H1 (cell line): ENCODE measurements around the gene SECISBP2.

ENCODE experiments used
- CEBPB ChIP-seq: IDR thresholded peaks from 2 replicates; pipeline ENCODE4 v1.6.1; 2012; ENCODE audit warnings: low read depth, low read length
- CTBP2 ChIP-seq: IDR thresholded peaks from 2 replicates; pipeline ENCODE4 v1.7.0; 2011; ENCODE audit warnings: borderline replicate concordance, mild to moderate bottlenecking, moderate library complexity, mixed read lengths, low read length; ENCODE audit not compliant: insufficient read depth, insufficient read length
- CTCF ChIP-seq, 3 experiments: IDR thresholded peaks; 1 replicate in 2 of 3; 2 replicates in 1 of 3; pipeline versions ENCODE4 v1.5.1 to v1.6.1; 2011; ENCODE audit warnings: low read length in 3 of 3, mild to moderate bottlenecking in 3 of 3, inconsistent platforms in 2 of 3, low read depth in 1 of 3, moderate library complexity in 1 of 3; ENCODE audit not compliant: insufficient read depth in 1 of 3; ENCODE audit errors: control extremely low read depth in 1 of 3
- NRF1 ChIP-seq: IDR thresholded peaks from 2 replicates; pipeline ENCODE4 v1.6.1; 2011; ENCODE audit warnings: mild to moderate bottlenecking, low read depth, low read length, improper control_type of control experiment
- POLR2A ChIP-seq, 2 experiments: IDR thresholded peaks; 1 replicate in 1 of 2; 2 replicates in 1 of 2; pipeline ENCODE4 v1.6.1; 2011; ENCODE audit warnings: low read depth in 2 of 2, low read length in 2 of 2, mild to moderate bottlenecking in 2 of 2; ENCODE audit errors: control extremely low read depth in 1 of 2
- POLR2AphosphoS5 ChIP-seq: IDR thresholded peaks from 2 replicates; pipeline ENCODE4 v1.6.1; 2011; ENCODE audit warnings: low read depth, low read length
- RFX5 ChIP-seq: IDR thresholded peaks from 2 replicates; pipeline ENCODE4 v1.6.1; 2011; ENCODE audit warnings: low read depth, low read length, improper control_type of control experiment, borderline replicate concordance
- TCF12 ChIP-seq: IDR thresholded peaks from 2 replicates; pipeline ENCODE4 v1.6.1; 2011; ENCODE audit warnings: low read depth, mild to moderate bottlenecking, low read length
- ZNF274 ChIP-seq: IDR thresholded peaks from 2 replicates; pipeline ENCODE4 v1.7.0; 2012; ENCODE audit warnings: low read length, borderline replicate concordance; ENCODE audit errors: extremely low read depth
- TF ChIP-seq, protein P1 (sequence below): IDR thresholded peaks from 2 replicates; pipeline ENCODE4 v1.6.1; 2011; ENCODE audit warnings: low read length, improper control_type of control experiment

DNA sequence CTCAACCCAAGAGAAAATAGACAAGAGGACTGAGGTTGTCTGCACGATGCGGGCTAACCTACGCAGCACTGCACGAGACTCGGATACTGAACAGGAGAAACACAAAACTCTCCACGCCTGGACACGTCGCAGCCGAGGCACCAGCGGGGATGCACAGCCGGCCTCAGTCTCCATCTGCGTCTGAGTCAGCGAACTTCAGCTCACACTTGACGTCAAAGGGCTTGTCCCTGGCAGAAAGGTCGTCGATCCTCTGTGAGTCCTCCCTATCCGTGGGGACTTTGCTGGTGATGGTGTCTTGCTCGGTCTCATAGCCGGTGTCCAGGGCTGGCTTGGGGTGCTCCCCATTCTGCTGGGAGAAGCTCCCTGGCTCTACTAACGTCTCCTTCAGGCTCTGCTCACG lies 60.2 kb downstream of the SECISBP2 start:
- no peak for TF ChIP-seq POLR2AphosphoS5
- TF ChIP-seq POLR2A (IDR thresholded peaks at IDR 0.05; ENCODE audit: control extremely low read depth in 1 of 2, low read depth in 2 of 2, low read length in 2 of 2), result no peak
- no peak for TF ChIP-seq CTCF (IDR thresholded peaks at IDR 0.05; ENCODE audit: control extremely low read depth in 1 of 3, insufficient read depth in 1 of 3, low read depth in 1 of 3, low read length in 3 of 3)
- no peak for TF ChIP-seq CEBPB
- TF ChIP-seq RFX5, result no peak
- TF ChIP-seq NRF1, result no peak
- TF ChIP-seq ZNF274, result no peak
- TF ChIP-seq TCF12, result no peak
- TF ChIP-seq, protein P1, sequence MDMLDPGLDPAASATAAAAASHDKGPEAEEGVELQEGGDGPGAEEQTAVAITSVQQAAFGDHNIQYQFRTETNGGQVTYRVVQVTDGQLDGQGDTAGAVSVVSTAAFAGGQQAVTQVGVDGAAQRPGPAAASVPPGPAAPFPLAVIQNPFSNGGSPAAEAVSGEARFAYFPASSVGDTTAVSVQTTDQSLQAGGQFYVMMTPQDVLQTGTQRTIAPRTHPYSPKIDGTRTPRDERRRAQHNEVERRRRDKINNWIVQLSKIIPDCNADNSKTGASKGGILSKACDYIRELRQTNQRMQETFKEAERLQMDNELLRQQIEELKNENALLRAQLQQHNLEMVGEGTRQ, result no peak
- TF ChIP-seq CTBP2, result no peak
